ENCODE results near the gene ATP6V0D1.

GRCh38 chr16:67499106-67499505 is 18.1 kb upstream of the ATP6V0D1 start:
- TF ChIP-seq, protein P1, sequence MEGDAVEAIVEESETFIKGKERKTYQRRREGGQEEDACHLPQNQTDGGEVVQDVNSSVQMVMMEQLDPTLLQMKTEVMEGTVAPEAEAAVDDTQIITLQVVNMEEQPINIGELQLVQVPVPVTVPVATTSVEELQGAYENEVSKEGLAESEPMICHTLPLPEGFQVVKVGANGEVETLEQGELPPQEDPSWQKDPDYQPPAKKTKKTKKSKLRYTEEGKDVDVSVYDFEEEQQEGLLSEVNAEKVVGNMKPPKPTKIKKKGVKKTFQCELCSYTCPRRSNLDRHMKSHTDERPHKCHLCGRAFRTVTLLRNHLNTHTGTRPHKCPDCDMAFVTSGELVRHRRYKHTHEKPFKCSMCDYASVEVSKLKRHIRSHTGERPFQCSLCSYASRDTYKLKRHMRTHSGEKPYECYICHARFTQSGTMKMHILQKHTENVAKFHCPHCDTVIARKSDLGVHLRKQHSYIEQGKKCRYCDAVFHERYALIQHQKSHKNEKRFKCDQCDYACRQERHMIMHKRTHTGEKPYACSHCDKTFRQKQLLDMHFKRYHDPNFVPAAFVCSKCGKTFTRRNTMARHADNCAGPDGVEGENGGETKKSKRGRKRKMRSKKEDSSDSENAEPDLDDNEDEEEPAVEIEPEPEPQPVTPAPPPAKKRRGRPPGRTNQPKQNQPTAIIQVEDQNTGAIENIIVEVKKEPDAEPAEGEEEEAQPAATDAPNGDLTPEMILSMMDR (IDR thresholded peaks at IDR 0.05 in 8 of 11, conservative IDR thresholded peaks at IDR 0.05 in 3 of 11), result no peak
- no peak for TF ChIP-seq POLR2A (IDR thresholded peaks at IDR 0.05)
